OCI-LY3 (cell line): ENCODE results near the gene CPAMD8.
"Not testable (repeated sequence)": the region's sequence is repeated elsewhere in the genome, so short reads cannot be mapped to it uniquely, and the experiment has no call there.

Experiments used
- H2AFZ ChIP-seq: fragments of 200-600, 300-600 bp; shearing (Covaris generic); 2 replicates; pipeline ENCODE4 v1.6.0; 2014; ENCODE audit warnings: antibody characterized with exemption, low read depth, low read length
- H3K27ac ChIP-seq: fragments of 200-600, 300-600 bp; sonication (generic); 2 replicates; pipeline ENCODE4 v1.5.1; 2014; ENCODE audit warnings: mild to moderate bottlenecking, low read length, moderate library complexity, mixed read lengths
- H3K27me3 ChIP-seq: fragments of 200-600, 300-600 bp; sonication (generic); 2 replicates; pipeline ENCODE4 v1.6.1; 2014; ENCODE audit warnings: low read depth, low read length, mixed read lengths
- H3K36me3 ChIP-seq: fragments of 200-600, 300-600 bp; sonication (generic); replicated peaks from 2 replicates; pipeline ENCODE3; 2014; ENCODE audit warnings: low read depth, low read length, mixed read lengths
- H3K4me1 ChIP-seq: fragments of 300-600, 200-600 bp; sonication (generic); 2 replicates; pipeline ENCODE4 v1.6.1; 2014; ENCODE audit warnings: low read length, mixed read lengths
- H3K4me2 ChIP-seq: fragments of 200-600, 300-600 bp; sonication (generic); 2 replicates; pipeline ENCODE4 v1.6.1; 2014; ENCODE audit warnings: low read length, mixed read lengths
- H3K4me3 ChIP-seq: fragments of 300-600, 200-600 bp; sonication (generic); 2 replicates; pipeline ENCODE4 v1.5.1; 2014; ENCODE audit warnings: antibody characterized with exemption, mild to moderate bottlenecking, low read length, moderate library complexity
- H3K79me2 ChIP-seq: fragments of 300-600, 200-600 bp; shearing (Covaris generic); 2 replicates; pipeline ENCODE4 v1.6.1; 2014; ENCODE audit warnings: mild to moderate bottlenecking, low read length, mixed read lengths
- H3K9ac ChIP-seq: fragments of 300-600, 200-600 bp; shearing (Covaris generic); 2 replicates; pipeline ENCODE4 v1.6.0; 2014; ENCODE audit warnings: mild to moderate bottlenecking, low read length, moderate library complexity
- H3K9me3 ChIP-seq: fragments of 200-600, 300-600 bp; shearing (Covaris generic); 2 replicates; pipeline ENCODE4 v1.6.1; 2014; ENCODE audit warnings: low read length, mixed read lengths; ENCODE audit not compliant: insufficient read depth
- H4K20me1 ChIP-seq: fragments of 200-600, 300-600 bp; sonication (generic); 2 replicates; pipeline ENCODE4 v1.6.1; 2016; ENCODE audit warnings: low read length, mixed read lengths; ENCODE audit not compliant: insufficient read depth
- CTCF ChIP-seq: fragments of 200-600, 300-600 bp; sonication (generic); IDR thresholded peaks from 2 replicates; pipeline ENCODE4 v1.5.1; 2014; ENCODE audit warnings: antibody characterized with exemption, low read length, low read depth
- EZH2phosphoT487 ChIP-seq: fragments of 200-600 bp; shearing (Covaris generic); IDR thresholded peaks from 2 replicates; pipeline ENCODE4 v1.6.1; 2018; ENCODE audit warnings: antibody characterized with exemption, mixed run types, low read depth

The CPAMD8 gene

GRCh38 chr19:16877581-16877980 lies 149.0 kb downstream of the CPAMD8 start:
- peaks cover 11% of the 10 kb centered on the region for H3K79me2 ChIP-seq
- H3K4me1 ChIP-seq = no peaks in the 10 kb centered on the region
- H3K9ac ChIP-seq = no peak overlapping the region
- H3K27ac ChIP-seq = no peak overlapping the region
- H3K27me3 ChIP-seq = no peaks in the 10 kb centered on the region
- H4K20me1 ChIP-seq = 0 out of 2 replicates have a peak, but pooled peaks cover 5% of the 10 kb centered on the region
- H3K36me3 ChIP-seq = peaks cover 51% of the 10 kb centered on the region
- H3K4me2 ChIP-seq = no peak overlapping the region
- no peak overlapping the region for H3K4me3 ChIP-seq
- no peaks in the 10 kb centered on the region for H3K9me3 ChIP-seq
- TF ChIP-seq CTCF (no peak), EZH2phosphoT487 (no peak)
- no peak overlapping the region for H2AFZ ChIP-seq

GRCh38 chr19:16876904-16877361 lies 149.7 kb downstream of the CPAMD8 start:
- no peak overlapping the region for H3K27ac ChIP-seq
- 0 out of 2 replicates have a peak, but pooled peaks cover 5% of the 10 kb centered on the region for H4K20me1 ChIP-seq
- no peak for TF ChIP-seq EZH2phosphoT487
- TF ChIP-seq CTCF = no peak
- no peak overlapping the region for H2AFZ ChIP-seq
- no peak overlapping the region for H3K9ac ChIP-seq
- H3K79me2 ChIP-seq = peaks cover 11% of the 10 kb centered on the region
- no peaks in the 10 kb centered on the region for H3K27me3 ChIP-seq
- no peak overlapping the region for H3K4me2 ChIP-seq
- no peaks in the 10 kb centered on the region for H3K9me3 ChIP-seq
- H3K4me1 ChIP-seq = no peaks in the 10 kb centered on the region
- H3K36me3 ChIP-seq = peaks cover 53% of the 10 kb centered on the region
- no peak overlapping the region for H3K4me3 ChIP-seq

GRCh38 chr19:16875584-16876555 lies 150.7 kb downstream of the CPAMD8 start:
- Histone ChIP-seq H3K79me2 (peaks cover 11% of the 10 kb centered on the region), H2AFZ (no peak overlapping the region), H3K4me3 (no peak overlapping the region), H3K9me3 (no peaks in the 10 kb centered on the region), H3K27ac (no peak overlapping the region), H3K36me3 (peaks cover 57% of the 10 kb centered on the region), H3K4me1 (no peaks in the 10 kb centered on the region), H3K9ac (no peak overlapping the region), H3K27me3 (no peaks in the 10 kb centered on the region), H3K4me2 (no peak overlapping the region), H4K20me1 (0 out of 2 replicates have a peak, but pooled peaks cover 5% of the 10 kb centered on the region)
- TF ChIP-seq CTCF (no peak), EZH2phosphoT487 (no peak)

DNA sequence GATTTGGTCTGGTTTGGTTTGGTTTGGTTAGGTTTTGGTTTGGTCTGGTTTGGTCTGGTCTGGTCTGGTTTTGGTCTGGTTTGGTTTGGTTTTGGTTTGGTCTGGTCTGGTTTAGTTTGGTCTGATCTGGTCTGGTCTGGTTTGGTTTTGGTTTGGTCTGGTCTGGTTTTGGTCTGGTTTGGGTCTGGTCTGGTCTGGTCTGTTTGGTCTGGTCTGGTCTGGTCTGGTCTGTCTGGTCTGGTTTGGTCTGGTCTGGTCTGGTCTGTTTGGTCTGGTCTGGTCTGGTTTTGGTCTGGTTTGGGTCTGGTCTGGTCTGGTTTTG lies 151.7 kb downstream of the CPAMD8 start:
- not testable (repeated sequence) for H3K9ac ChIP-seq, H3K4me3 ChIP-seq, H3K9me3 ChIP-seq, H3K4me1 ChIP-seq, H3K4me2 ChIP-seq, H4K20me1 ChIP-seq, H3K27me3 ChIP-seq, H2AFZ ChIP-seq
- Histone ChIP-seq H3K27ac (0 out of 2 replicates have a peak overlapping the region, but pooled peaks have one; percentile 2), H3K79me2 (peaks cover 11% of the 10 kb centered on the region), H3K36me3 (peaks cover 52% of the 10 kb centered on the region)
